ENCODE data around the gene FTCD.

GRCh38 chr21:46171585-46171984 lies 16.2 kb upstream of the FTCD start:
- TF ChIP-seq POLR2A (IDR thresholded peaks at IDR 0.05; ENCODE audit: low read depth, low read length) (no peak), REST (IDR thresholded peaks at IDR 0.05; ENCODE audit: low read depth, low read length) (no peak), EZH2 (IDR thresholded peaks at IDR 0.05; ENCODE audit: borderline replicate concordance, control insufficient read depth, low read depth, low read length) (no peak), CTCF (IDR thresholded peaks at IDR 0.05 in 2 of 3, conservative IDR thresholded peaks at IDR 0.05 in 1 of 3; ENCODE audit: control insufficient read depth in 2 of 3, extremely low read depth in 1 of 3, insufficient read depth in 1 of 3, low read depth in 3 of 3, low read length in 3 of 3) (no peak), NFYB (IDR thresholded peaks at IDR 0.05; ENCODE audit: insufficient read depth, low read depth, low read length) (no peak), SIX5 (IDR thresholded peaks at IDR 0.05; ENCODE audit: low read depth, low read length, severe bottlenecking) (no peak)

All from GM12878 (cell line).